GM18511 (cell line): ENCODE measurements around the gene TMUB2.

Experiments
- ATAC-seq: cut with Tn5 transposase; IDR thresholded peaks from one replicate; pipeline ENCODE4 v1.9.1; 2021; ENCODE audit warnings: mild to moderate bottlenecking, moderate library complexity; ENCODE audit not compliant: unreplicated experiment

TMUB2 gene

GRCh38 chr17:44202756-44203155, 16.0 kb downstream of the TMUB2 start:
- no peak for ATAC-seq

GRCh38 chr17:44203731-44204440, 17.1 kb downstream of the TMUB2 start:
- no peak for ATAC-seq

GRCh38 chr17:44204441-44204882, 17.7 kb downstream of the TMUB2 start:
- ATAC-seq, result no peak

GRCh38 chr17:44205962-44206824, 19.4 kb downstream of the TMUB2 start:
- no peak for ATAC-seq

GRCh38 chr17:44206825-44207155, 20.0 kb downstream of the TMUB2 start:
- ATAC-seq, result no peak

GRCh38 chr17:44207319-44207718, 20.5 kb downstream of the TMUB2 start:
- ATAC-seq, result no peak

- no peak for ATAC-seq
Observed at GRCh38 chr17:44207743-44208142, 21.0 kb downstream of the TMUB2 start.

- ATAC-seq, result peak; percentile 50
Observed at GRCh38 chr17:44209786-44210341, 23.1 kb downstream of the TMUB2 start.

GRCh38 chr17:44210342-44211192, 23.8 kb downstream of the TMUB2 start:
- ATAC-seq, result peak; percentile 82

- ATAC-seq, result no peak
Observed at GRCh38 chr17:44211281-44212265, 24.8 kb downstream of the TMUB2 start.

- no peak for ATAC-seq
Observed at GRCh38 chr17:44212507-44213402, 26.0 kb downstream of the TMUB2 start.

- no peak for ATAC-seq
Observed at GRCh38 chr17:44213403-44214229, 26.8 kb downstream of the TMUB2 start.

- ATAC-seq, result no peak
Observed at GRCh38 chr17:44214230-44214494, 27.4 kb downstream of the TMUB2 start.

GRCh38 chr17:44214896-44215295, 28.1 kb downstream of the TMUB2 start:
- ATAC-seq, result no peak

GRCh38 chr17:44216173-44216572, 29.4 kb downstream of the TMUB2 start:
- no peak for ATAC-seq

GRCh38 chr17:44216694-44217093, 29.9 kb downstream of the TMUB2 start:
- no peak for ATAC-seq

GRCh38 chr17:44217738-44218343, 31.1 kb downstream of the TMUB2 start:
- no peak for ATAC-seq
